Neural progenitor cell (in vitro differentiated cells): ENCODE data around the gene MRI1.

Experiments
- EZH2 ChIP-seq: fragments of 200-600 bp; sonication (generic); IDR thresholded peaks from 2 replicates; pipeline ENCODE4 v1.6.1; 2017; ENCODE audit warnings: antibody characterized with exemption, mild to moderate bottlenecking, moderate library complexity
- TF ChIP-seq, protein P1 (sequence below): fragments of 200-600 bp; sonication (generic); IDR thresholded peaks from 2 replicates; pipeline ENCODE4 v1.5.1; 2017; ENCODE audit warnings: antibody characterized with exemption, mild to moderate bottlenecking

DNA sequence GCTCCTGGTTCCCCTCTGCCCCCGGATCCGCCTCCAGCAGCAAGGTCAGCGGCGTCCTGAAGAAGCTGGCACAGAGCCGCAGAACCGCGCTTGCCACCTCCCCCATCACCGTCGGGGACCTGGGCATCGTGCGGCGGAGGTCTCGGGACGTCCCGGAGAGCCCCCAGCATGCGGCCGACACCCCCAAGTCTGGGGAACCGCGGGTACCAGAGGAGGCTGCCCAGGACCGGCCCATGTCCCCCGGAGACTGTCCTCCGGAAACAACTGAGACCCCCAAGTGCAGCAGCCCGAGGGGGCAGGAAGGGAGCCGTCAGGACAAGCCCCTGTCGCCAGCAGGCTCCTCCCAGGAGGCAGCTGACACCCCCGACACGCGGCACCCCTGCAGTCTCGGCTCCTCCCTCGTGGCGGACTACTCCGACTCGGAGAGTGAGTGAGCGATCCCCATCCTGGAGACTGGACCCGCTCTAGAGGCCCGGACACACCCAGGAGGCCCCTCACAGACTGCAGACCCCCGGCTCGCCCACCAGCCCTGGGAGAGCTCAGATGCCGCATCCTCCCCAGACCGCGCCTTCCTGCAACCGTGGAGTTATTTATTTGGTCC, 1.6 kb upstream of the MRI1 start:
- TF ChIP-seq, protein P1, sequence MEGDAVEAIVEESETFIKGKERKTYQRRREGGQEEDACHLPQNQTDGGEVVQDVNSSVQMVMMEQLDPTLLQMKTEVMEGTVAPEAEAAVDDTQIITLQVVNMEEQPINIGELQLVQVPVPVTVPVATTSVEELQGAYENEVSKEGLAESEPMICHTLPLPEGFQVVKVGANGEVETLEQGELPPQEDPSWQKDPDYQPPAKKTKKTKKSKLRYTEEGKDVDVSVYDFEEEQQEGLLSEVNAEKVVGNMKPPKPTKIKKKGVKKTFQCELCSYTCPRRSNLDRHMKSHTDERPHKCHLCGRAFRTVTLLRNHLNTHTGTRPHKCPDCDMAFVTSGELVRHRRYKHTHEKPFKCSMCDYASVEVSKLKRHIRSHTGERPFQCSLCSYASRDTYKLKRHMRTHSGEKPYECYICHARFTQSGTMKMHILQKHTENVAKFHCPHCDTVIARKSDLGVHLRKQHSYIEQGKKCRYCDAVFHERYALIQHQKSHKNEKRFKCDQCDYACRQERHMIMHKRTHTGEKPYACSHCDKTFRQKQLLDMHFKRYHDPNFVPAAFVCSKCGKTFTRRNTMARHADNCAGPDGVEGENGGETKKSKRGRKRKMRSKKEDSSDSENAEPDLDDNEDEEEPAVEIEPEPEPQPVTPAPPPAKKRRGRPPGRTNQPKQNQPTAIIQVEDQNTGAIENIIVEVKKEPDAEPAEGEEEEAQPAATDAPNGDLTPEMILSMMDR: no peak
- no peak for TF ChIP-seq EZH2
